ENCODE data around the gene MKNK1.

DNA sequence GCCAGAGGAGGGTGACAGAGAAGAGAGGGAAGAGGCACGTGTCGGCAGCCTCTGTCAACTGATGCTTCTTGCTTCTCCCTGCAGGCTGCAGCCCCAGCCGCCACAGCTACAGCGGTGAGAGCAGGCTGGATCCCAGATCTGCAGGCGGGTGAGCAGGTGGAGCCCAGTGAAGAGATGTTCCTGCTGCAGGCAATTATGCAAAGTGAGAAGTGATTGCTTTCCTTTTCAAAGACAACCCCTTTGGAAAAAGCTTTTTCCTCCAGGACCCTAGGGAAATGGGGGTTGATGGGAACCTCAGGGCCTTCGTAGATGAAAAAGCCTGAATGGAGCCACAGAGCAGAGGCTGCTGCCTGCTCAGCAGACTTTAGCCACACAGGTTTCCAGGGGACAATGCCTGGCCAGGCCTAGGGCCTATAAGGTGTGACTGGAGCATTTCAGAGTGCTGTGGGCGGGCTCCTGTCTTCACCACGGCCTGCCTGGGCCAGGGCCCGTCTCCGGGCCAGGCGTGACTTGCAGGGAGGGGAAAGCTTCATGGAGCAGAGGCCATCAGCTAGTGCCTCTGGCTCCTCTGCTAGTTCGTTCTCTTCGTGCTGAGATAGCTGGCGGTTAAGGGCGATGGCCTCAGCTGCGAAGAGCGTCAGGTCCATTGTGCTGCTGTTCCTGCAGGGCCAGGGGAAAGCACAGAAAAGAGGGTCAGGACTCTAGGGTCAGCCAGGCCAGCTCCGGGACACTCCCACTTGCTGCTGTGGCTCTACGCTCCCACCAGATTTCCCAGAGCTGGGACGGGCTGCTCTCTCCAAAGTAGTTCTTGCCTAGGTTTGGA, 45.7 kb downstream of the MKNK1 start:
- TF ChIP-seq, protein P1, sequence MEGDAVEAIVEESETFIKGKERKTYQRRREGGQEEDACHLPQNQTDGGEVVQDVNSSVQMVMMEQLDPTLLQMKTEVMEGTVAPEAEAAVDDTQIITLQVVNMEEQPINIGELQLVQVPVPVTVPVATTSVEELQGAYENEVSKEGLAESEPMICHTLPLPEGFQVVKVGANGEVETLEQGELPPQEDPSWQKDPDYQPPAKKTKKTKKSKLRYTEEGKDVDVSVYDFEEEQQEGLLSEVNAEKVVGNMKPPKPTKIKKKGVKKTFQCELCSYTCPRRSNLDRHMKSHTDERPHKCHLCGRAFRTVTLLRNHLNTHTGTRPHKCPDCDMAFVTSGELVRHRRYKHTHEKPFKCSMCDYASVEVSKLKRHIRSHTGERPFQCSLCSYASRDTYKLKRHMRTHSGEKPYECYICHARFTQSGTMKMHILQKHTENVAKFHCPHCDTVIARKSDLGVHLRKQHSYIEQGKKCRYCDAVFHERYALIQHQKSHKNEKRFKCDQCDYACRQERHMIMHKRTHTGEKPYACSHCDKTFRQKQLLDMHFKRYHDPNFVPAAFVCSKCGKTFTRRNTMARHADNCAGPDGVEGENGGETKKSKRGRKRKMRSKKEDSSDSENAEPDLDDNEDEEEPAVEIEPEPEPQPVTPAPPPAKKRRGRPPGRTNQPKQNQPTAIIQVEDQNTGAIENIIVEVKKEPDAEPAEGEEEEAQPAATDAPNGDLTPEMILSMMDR (IDR thresholded peaks at IDR 0.05) = no peak
- TF ChIP-seq POLR2A (IDR thresholded peaks at IDR 0.05) (no peak), EP300 (IDR thresholded peaks at IDR 0.05) (no peak)

Data from suprapubic skin (tissue), 3 donors.